HG02678 (cell line): Measurements from ENCODE around the gene HYPK.
A peak's percentile ranks its signal among the peaks of the same experiment; 100 is the strongest.
"Not testable (repeated sequence)": the region's sequence is repeated elsewhere in the genome, so short reads cannot be mapped to it uniquely, and the experiment has no call there.

ENCODE experiments used
- ATAC-seq: cut with Tn5 transposase; IDR thresholded peaks from one replicate; pipeline ENCODE4 v1.9.1; 2021; ENCODE audit warnings: mild to moderate bottlenecking, moderate library complexity; ENCODE audit not compliant: unreplicated experiment

HYPK gene

DNA sequence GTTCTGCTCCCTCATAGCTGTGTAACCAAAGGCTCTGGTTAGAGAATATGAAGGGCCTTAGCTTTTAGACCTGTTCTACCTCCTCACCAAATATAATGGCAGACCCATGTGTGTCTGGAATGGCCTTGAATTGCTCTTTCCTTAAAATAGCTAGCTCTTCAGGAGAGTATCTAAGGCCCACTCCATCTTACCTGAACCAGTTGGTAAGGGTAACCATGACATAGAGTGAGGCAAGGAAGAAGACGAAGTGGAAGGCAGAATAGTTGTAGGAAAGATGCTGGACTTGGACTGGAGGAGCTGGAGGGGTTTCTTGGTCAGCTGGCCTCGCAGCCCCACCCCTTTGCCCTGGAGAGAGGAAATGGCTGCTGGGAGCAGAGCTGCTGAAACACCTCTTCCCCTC, 5.2 kb upstream of the HYPK start:
- ATAC-seq, result no peak

DNA sequence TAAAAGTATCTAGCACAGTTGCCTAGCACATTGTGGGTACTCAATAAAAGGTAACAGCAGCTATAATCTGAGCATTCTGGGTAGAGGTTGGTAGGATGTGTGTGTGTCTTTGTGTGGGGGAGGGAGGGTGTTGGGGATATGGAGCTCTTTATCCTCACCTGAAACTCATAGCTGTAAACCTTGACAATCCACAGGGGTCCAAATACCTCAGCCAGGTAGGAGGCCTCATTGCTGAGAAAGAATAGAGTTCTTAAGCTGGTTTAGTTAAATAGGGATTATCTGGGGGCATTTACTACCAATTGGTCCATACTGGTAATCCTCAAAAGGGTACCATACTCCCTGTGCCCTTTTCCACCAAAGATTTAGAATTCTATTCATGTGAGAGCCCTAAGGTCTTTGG, 4.4 kb upstream of the HYPK start:
- ATAC-seq, result no peak

DNA sequence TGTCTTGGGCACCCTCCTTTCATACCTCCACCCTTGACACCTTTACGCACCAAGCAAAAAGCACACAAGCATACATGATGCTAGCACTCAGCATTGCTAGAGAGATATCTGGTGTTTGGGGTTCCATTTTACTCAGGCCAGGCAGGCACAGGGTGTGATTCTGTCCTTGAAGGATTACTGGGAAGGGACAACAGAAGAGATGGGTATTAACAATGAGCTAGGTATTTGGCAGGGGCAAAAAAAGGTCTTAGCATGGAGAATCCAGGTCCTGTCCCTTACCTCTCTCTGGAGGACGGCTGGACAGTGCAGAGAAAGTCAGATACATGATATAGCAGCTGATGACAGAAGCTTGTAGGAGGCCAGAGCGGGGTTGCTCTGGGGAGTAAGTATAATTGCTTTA, 3.8 kb upstream of the HYPK start:
- no peak for ATAC-seq

DNA sequence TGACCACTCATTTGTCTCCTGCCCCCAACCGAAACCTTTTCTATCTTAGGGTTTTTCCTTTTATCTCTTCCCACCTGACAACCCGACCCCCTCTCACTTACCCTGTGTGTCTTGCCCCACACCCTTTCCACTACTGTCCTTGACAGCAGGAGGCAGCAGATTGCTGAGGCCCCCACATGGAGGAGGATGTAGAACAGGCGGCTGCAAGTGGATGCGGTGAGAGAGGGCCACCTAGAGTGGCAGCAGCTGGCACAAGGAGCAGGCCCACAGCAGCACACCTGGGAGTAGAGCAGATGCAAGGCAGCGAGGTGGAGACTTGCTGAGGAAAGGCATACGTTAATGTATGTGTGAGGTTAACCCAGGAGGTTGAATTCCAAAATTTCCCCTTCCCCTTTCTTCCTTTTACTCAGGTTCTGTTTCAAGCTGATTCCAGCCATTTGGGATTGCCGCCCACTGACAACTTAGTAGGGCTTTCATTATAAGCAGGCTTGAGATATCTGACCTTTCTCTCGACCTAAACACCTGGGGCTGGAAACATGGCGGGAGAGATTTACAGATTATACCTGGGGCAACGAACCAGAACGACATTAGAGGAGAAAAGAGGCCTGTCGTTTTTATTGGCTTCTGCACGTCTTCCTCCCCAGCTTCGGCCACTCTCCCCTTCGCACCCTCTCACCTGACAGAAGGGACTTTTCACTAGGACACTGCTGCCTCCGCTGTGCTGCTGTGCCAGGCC, 1.0 kb upstream of the HYPK start:
- ATAC-seq, result no peak

DNA sequence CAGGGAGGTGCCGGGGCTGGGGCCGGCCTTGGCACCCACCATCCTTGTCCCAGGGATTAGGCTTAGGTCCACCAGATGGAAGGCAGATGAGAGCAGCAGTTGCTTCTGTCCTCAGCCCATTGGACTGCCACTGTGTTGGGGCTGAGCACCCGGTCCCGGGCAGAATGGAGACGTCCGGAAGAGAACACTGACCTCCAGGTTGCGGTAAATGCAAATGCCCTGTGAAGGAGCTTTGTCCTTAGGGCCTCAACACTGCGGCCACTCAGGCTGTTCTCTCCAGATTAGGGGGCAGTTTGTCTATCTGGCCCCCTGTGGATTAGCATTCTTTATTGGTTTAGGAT, 484 bp upstream of the HYPK start, which contains the start of gene SERINC4:
Gene SERINC4, minus strand, starts transcription at position 276 of the 341 bp plus-strand sequence. Its CDS starts 234 bp downstream, at position 42.
- ATAC-seq, result no peak

DNA sequence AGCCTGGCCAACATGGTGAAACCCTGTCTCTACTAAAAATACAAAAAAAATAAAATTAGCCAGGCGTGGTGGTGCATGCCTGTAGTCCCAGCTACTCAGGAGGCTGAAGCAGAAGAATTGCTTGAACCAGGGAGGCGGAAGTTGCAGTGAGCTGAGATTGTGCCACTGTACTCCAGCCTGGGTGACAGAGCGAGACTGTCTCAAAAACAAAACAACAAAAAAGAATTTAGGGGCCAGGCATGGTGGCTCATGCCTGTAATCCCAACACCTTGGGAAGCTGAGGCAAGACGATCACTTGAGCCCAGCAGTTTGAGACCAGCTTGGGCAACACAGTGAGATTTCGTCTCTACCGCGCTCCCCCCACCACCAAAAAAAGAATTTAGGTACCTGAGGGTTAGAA, 2.3 kb downstream of the HYPK start:
- ATAC-seq, result not testable (repeated sequence)

DNA sequence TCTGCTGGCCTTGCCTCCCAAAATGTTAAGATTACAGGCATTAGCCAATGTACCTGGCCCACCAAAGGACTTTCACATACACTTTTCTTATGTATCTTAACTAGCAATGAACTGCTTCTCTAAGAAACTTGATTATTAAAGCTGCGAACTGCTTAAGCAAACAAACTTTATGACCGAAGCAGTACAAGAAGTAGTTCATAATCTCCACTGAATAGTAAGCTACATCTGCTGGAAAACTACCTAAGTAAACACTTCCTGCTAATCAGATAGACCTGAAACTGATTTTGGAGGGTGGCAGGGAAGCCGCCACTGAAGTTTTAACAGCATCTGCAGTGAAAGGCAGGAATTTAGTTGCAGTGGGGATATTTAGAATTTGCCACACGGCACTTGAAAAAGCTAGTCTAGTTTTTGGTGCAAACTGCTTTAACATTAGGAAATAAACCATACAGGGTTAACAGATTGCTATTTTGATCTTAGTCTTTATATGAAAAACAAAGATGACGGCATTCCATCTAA, 8.1 kb downstream of the HYPK start:
- ATAC-seq, result no peak

DNA sequence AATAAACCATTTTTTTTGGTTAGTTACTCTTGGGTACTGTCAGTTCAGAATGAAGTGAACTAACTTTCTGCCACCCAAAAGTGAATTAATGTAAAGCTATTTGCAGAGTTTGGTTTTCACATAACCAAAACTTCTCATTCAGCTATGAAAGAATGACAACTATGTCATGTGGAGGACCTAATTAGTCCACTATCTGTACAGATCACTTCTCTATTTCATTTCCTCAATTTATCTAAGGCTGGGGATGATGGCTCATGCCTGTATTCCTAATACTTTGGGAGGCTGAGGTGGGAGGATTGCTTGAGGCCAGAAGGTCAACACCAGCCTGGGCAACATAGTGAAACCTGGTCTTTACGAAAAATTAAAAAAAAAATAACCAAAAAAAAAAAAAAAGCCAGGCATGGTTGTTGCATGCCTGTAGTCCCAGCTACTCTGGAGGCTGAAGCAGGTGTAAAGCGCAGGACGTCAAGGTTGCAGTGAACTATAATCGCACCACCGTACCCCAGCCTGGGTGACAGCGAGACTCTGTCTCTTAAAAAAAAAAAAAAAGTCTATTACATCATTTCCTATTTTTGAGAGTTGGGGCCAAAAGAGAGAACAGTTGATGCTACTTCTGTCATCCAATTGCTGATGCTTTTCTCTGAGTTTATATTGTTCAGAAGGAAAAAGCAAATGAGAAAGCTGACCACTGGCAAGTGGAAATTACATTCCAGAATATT, 8.7 kb downstream of the HYPK start:
- peak; percentile 62 for ATAC-seq

DNA sequence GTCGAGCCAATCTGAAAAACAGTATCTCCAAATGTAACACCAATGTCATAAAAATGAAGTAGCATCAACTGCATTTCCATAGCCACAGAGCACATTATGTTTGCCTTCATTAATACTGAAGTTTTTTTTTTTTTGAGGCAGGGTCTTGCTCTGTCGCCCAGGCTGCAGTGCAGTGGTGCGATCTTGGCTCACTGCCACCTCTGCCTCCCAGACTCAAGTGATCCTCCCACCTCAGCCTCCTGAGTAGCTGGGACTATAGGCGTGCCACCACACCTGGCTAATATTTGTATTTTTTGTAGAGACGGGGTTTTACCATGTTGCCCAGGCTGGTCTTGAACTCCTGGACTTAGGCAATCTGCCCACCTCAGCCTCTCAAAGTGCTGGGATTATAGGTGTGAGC, 14.7 kb downstream of the HYPK start:
- ATAC-seq, result not testable (repeated sequence)

DNA sequence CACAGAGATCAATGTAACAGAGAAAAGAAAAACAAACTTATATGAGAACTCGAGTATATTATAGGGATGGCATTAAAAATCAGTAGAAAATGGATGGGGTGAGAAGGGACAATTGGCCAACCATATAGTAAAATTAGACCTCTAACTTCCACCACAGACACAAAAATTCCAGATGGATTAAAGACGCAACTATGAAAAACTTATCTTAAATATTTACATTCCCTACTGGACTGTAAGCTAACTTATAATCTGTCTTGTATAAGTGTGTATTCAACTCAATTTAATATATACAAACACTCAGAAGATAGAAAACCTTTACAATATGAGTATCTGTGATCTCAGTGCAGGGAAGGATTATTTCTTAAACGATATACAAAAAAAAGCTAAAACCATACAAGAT, 21.1 kb downstream of the HYPK start:
- no peak for ATAC-seq

DNA sequence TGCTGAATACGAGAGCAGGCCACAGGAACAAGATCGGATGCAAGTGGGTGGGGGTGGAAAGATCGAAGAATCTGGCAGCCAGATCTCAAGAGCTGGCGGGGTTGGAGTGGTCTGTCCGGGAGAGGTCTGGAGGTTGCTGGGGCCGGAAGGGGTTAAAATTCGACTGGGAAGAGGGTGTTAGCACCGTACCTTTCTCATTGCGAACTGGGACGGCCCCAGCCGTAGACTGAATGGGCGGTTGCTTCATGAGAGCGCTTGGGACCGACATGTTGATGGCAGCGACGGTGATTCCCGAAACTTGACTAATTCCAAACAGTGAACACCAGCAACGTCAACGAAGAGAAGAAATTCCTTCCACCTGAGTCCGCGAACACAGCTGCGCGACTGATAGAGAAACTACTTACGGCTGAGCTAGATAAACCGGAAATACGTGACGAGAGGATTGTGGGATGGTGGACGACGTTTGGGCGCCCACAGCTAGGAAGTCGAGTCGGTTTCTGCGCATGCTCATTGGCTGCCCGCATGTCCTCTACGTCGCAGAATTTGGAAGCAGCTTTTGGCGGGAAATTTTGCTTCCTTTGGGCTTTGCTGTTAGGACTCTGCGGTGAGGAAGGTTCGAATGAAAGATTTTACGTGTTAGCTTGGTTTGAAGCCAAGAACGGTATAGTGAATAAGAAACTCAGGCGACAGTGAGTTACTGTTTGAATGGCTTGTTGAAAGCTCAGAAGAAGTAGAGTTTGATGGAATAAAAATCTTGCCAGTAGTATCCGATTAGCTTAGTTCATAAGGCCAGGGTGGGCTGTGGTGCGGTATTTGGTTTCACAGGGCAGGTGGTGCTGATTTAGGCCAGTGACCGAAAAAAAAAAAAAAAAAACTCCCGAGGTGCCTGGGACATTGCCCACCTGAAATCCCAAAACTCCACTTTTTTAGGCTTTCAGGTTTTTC, 24.2 kb downstream of the HYPK start, which contains the start of gene MFAP1:
Gene MFAP1, minus strand, starts transcription at position 389 of the 945 bp plus-strand sequence. Its CDS starts 121 bp downstream, at position 268.
- peak; percentile 75 for ATAC-seq

DNA sequence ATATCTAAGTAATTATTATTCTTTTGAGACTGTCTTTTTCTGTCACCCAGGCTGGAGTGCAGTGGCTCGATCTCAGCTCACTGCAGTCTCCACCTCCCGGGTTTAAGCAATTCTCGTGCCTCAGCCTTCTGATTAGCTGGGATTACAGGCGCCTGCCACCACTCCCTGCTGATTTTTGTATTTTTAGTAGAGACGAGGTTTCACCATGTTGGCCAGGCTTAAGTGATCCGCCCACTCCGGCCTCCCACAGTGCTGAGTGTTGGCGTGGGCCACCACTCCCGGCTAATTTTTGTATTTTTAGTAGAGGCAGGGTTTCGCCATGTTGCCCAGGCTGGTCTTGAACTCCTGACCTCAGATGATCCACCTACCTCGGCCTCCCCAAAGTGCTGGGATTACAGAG, 24.9 kb downstream of the HYPK start:
- ATAC-seq, result not testable (repeated sequence)

DNA sequence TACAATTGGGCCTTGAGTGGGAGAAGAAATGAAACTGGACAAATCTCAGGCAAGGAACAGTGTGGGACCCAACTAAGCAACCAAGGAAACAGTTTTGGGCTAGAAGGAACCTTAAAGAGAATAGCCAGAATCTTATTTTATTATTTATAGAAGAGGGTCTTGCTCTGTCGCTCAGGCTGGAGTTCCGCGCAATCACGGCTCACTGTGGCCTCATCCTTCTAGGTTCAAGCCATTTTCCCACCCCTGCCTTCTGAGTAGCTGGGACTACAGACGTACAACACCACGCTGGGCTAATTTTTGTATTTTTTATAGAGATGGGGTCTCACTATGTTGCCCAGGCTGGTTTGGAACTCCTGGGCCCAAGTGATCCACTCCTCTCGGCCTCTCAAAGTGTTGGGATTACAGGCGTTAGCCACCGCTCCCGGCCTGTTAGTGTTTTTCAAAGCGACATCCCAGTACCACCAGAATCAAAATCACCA, 25.7 kb downstream of the HYPK start:
- no peak for ATAC-seq

DNA sequence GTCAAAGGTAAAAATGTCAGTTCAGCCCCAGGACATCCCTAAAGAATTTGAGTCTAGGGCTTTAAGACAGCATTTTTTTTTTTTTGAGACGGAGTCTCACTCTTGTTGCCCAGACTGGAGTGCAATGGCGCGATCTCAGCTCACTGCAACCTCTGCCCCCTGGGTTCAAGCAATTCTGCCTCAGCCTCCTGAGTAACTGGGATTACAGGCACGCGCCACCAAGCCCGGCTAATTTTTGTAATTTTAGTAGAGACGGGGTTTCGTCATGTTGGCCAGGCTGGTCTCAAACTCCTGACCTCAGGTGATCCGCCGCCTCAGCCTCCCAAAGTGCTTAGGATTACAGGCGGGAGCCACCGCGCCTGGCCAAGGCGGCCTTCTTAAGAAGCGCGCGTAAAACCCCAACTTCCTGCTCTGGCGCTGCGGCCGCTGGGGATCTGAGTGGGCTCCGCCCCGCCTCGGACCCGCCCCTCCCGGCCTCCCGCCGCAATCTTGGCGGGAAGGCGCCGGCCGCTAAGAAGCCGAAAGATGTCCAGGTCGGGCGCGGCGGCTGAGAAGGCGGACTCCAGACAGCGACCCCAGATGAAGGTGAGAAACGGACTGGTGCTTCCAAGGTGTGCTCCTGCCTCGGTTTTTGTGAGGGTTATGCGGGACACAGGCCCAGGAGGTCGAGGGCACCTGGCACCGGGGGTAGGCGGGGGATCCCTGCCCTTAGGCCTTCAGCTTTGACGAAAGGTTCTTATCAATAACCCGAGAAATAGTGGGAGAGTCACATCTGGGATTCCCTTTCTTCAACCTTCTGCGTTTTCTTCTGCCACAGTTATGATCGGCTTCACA, 26.3 kb downstream of the HYPK start, which contains the start of gene WDR76:
Gene WDR76, plus strand, starts transcription at position 495 of the 834 bp plus-strand sequence. Its CDS starts 31 bp downstream, at position 526.
- ATAC-seq, result peak; percentile 64

DNA sequence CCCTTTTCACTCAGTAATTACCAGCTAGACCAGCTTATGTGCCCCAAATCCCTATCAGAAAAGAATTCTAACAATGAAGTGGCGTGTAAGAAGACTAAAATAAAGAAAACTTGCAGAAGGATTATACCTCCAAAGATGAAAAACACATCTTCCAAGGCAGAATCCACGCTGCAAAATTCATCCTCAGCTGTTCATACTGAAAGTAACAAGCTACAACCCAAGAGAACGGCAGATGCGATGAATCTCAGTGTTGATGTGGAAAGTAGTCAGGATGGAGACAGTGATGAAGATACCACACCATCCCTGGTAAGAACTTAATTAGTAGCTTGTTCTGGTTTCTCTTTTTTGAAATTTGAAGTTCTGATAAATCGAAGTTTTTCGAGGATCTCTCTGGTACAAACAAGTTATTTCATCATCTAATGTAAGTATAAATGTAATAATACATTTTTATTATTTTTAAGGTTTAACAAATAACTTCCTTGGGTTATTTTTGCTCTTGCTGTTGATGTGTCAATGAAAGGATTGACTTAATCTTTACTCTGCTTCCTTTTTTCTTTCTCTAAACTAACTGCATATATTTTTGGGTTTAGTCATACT, 27.8 kb downstream of the HYPK start:
- no peak for ATAC-seq

DNA sequence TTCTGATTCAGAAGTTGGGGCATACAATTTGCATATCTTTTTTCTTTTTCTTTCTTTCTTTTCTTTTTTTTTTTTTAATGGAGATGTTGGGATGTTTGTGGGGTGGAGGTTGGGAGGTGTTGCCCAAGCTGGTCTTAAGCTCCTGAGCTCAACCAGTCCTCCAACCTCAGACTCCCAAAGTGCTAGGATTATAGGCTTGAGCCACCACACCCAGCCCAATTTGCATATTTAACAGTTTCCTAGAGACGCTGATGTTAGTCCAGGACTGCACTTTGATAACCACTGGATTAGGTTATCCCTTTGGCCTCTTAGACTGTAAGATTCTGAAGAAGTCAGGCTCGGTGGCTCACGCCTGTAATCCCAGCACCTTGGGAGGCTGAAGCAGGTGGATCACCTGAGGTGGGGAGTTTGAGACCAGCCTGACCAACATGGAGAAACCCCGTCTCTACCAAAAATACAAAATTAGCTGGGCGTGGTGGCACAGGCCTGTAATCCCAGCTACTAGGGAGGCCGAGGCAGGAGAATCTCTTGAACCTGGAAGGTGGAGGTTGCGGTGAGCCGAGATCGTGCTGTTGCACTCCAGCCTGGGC, 29.6 kb downstream of the HYPK start:
- not testable (repeated sequence) for ATAC-seq

DNA sequence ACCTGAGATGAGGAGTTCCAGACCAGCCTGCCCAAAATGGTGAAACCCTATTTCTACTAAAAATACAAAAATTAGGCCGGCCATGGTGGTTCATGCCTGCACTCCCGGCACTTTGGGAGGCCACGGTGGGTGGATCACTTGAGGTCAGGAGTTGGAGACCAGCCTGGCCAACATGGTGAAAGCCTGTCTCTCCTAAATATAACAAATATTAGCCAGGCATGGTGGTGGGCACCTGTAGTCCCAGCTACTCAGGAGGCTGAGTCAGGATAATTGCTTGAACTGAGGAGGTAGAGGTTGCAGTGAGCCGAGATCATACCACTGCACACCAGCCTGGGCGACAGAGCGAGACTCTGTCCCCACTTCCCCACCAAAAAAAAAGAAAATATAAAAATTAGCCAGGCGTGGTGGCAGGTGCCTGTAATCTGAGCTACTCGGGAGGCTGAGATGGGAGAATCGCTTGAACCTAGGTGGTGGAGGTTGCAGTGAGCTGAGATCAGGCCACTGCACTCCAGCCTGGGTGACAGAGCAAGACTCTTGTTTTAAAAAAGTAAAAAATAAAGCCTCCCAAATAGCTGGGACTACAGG, 30.4 kb downstream of the HYPK start:
- not testable (repeated sequence) for ATAC-seq

DNA sequence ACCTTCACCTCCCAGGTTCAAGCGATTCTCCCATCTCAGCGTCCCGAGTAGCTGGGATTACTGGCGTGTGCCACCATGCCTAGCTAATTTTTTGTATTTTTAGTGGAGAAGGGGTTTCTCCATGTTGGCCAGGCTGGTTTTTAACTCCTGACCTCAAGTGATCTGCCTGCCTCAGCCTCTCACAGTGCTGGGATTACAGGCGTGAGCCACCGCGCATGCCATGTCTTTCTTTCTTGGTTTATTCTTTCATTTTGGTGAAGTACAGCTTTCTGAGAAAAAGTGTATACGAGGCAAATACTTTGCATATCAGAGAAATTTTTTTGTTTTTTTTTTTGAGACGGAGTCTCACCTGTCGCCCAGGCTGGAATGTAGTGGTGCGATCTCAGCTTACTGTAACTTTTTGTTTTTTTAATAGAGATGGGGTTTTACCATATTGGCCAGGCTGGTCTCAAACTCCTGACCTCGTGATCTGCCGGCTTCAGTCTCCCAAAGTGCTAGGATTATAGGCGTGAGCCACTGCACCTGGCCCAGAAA, 31.2 kb downstream of the HYPK start:
- ATAC-seq, result not testable (repeated sequence)
